ENCODE data around the gene METTL3. TPM values are rescaled to one million over a fixed set of nuclear protein-coding genes. Genes with fewer than 3 reads are reported as not detected.

METTL3 gene
- total and polyA plus RNA-seq, 2 of the 13 experiments (the other 11 are each of a cell fraction or from before 2014, with no cell fraction given): 123 to 130 TPM

DNA sequence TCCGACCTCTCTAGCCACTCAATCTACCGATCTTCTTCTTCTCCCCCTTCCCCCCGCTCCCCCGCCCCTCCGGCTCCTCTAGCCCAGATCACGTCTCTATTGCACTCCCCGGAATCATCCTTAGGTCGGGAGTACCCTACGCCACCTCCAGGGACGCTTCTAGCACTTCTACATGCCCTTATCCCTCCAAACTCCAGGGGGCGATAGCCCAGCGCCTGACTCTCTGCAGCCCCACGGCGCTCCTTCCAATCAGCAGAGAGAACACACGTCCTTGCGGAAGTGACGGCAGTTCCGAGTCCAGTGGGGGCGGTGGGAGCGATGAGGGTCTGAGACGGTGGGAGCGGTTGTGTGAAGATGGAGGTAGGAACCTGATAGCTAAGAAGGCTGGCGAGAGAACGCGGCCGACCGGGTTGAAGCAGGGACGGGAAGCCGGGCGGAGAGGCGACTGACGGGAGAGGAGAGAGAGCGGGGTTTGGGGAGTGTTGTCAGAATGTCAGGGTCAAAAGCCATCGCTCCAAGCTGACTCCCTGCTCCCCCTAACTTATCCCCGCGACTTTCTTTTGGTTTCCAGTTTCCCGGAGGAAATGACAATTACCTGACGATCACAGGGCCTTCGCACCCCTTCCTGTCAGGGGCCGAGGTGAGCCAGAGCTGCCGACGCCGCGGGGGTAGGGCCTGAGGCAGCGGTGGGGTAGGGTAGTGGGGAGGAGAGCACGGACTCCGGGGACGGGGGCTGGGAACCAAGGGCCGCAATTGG, 34.0 kb downstream of the METTL3 start, which contains the start of the genes RAB2B and TOX4 (continued):
- peak; percentile 97; the same call in 1 of the 2 replicates for TF ChIP-seq ZZZ3 (CRISPR knock-in tag; IDR thresholded peaks at IDR 0.05; ENCODE audit: borderline replicate concordance)
- TF ChIP-seq TAF15 (IDR thresholded peaks at IDR 0.05; ENCODE audit: low read depth, low read length, poor library complexity, severe bottlenecking): peak; percentile 64
- TF ChIP-seq ZFYVE20 (CRISPR knock-in tag; IDR thresholded peaks at IDR 0.05; ENCODE audit: borderline replicate concordance, low read depth): no peak
- no peak; the same call in 1 of the 2 replicates for TF ChIP-seq ELF4 (CRISPR knock-in tag; IDR thresholded peaks at IDR 0.05; ENCODE audit: borderline replicate concordance)
- TF ChIP-seq, protein P1, sequence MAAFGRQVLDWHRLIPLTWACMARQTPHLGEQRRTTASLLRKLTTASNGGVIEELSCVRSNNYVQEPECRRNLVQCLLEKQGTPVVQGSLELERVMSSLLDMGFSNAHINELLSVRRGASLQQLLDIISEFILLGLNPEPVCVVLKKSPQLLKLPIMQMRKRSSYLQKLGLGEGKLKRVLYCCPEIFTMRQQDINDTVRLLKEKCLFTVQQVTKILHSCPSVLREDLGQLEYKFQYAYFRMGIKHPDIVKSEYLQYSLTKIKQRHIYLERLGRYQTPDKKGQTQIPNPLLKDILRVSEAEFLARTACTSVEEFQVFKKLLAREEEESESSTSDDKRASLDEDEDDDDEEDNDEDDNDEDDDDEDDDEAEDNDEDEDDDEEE (CRISPR knock-in tag; IDR thresholded peaks at IDR 0.05): no peak
- peak; percentile 73; the same call in 1 of the 2 replicates for TF ChIP-seq ZBTB38 (CRISPR knock-in tag; IDR thresholded peaks at IDR 0.05)
- 0 out of 2 replicates have a peak, but pooled peaks have one; percentile 76 for TF ChIP-seq TP53 (CRISPR knock-in tag; conservative IDR thresholded peaks at IDR 0.05)
- TF ChIP-seq ZNF343 (CRISPR knock-in tag; IDR thresholded peaks at IDR 0.05): 0 out of 2 replicates have a peak, but pooled peaks have one; percentile 18
- no peak for TF ChIP-seq ARNT (IDR thresholded peaks at IDR 0.05)
- TF ChIP-seq, protein P2, sequence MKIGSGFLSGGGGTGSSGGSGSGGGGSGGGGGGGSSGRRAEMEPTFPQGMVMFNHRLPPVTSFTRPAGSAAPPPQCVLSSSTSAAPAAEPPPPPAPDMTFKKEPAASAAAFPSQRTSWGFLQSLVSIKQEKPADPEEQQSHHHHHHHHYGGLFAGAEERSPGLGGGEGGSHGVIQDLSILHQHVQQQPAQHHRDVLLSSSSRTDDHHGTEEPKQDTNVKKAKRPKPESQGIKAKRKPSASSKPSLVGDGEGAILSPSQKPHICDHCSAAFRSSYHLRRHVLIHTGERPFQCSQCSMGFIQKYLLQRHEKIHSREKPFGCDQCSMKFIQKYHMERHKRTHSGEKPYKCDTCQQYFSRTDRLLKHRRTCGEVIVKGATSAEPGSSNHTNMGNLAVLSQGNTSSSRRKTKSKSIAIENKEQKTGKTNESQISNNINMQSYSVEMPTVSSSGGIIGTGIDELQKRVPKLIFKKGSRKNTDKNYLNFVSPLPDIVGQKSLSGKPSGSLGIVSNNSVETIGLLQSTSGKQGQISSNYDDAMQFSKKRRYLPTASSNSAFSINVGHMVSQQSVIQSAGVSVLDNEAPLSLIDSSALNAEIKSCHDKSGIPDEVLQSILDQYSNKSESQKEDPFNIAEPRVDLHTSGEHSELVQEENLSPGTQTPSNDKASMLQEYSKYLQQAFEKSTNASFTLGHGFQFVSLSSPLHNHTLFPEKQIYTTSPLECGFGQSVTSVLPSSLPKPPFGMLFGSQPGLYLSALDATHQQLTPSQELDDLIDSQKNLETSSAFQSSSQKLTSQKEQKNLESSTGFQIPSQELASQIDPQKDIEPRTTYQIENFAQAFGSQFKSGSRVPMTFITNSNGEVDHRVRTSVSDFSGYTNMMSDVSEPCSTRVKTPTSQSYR (CRISPR knock-in tag; IDR thresholded peaks at IDR 0.05; ENCODE audit: borderline replicate concordance): peak; percentile 89; the same call in 1 of the 2 replicates
- TF ChIP-seq ZNF775 (CRISPR knock-in tag; IDR thresholded peaks at IDR 0.05; ENCODE audit: borderline replicate concordance): 0 out of 2 replicates have a peak, but pooled peaks have one; percentile 43
- TF ChIP-seq KMT2B (CRISPR knock-in tag; IDR thresholded peaks at IDR 0.05): peak; percentile 97
- peak; percentile 91; the same call in 1 of the 2 replicates for TF ChIP-seq ZNF598 (CRISPR knock-in tag; IDR thresholded peaks at IDR 0.05; ENCODE audit: borderline replicate concordance)
- TF ChIP-seq, protein P3, sequence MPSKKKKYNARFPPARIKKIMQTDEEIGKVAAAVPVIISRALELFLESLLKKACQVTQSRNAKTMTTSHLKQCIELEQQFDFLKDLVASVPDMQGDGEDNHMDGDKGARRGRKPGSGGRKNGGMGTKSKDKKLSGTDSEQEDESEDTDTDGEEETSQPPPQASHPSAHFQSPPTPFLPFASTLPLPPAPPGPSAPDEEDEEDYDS (CRISPR knock-in tag; IDR thresholded peaks at IDR 0.05): peak; percentile 85
- peak; percentile 97 for TF ChIP-seq PHF20 (CRISPR knock-in tag; IDR thresholded peaks at IDR 0.05)
- TF ChIP-seq, protein P4, sequence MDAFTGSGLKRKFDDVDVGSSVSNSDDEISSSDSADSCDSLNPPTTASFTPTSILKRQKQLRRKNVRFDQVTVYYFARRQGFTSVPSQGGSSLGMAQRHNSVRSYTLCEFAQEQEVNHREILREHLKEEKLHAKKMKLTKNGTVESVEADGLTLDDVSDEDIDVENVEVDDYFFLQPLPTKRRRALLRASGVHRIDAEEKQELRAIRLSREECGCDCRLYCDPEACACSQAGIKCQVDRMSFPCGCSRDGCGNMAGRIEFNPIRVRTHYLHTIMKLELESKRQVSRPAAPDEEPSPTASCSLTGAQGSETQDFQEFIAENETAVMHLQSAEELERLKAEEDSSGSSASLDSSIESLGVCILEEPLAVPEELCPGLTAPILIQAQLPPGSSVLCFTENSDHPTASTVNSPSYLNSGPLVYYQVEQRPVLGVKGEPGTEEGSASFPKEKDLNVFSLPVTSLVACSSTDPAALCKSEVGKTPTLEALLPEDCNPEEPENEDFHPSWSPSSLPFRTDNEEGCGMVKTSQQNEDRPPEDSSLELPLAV (CRISPR knock-in tag; conservative IDR thresholded peaks at IDR 0.05; ENCODE audit: low read depth): 0 out of 2 replicates have a peak, but pooled peaks have one; percentile 68
- peak; percentile 76; the same call in 1 of the 2 replicates for TF ChIP-seq ZBTB7B (CRISPR knock-in tag; IDR thresholded peaks at IDR 0.05)
- TF ChIP-seq JDP2 (CRISPR knock-in tag; IDR thresholded peaks at IDR 0.05; ENCODE audit: borderline replicate concordance): peak; percentile 42; the same call in 1 of the 2 replicates
- TF ChIP-seq RBM22 (optimal IDR thresholded peaks at IDR 0.05; ENCODE audit: low read length): peak; percentile 75
- TF ChIP-seq KLF16 (CRISPR knock-in tag; IDR thresholded peaks at IDR 0.05): peak in 1 of 2 experiments; percentile 97; a peak in 2 of 4 replicates
